Liver (tissue), 9 donors: ENCODE measurements around the gene IGF2BP2. TPM values are rescaled to one million over a fixed set of nuclear protein-coding genes. Genes with fewer than 3 reads are reported as not detected.

Experiments
- DNase-seq: peaks from one replicate; pipeline ENCODE4 v3.0.0-alpha.2; 2017; ENCODE audit warnings: low spot score
- H3K27ac ChIP-seq, 2 donors: one replicate each; pipeline ENCODE4 v1.7.0; 2013; ENCODE audit warnings: inconsistent platforms in 2 of 2, low read length in 2 of 2, control low read depth in 1 of 2, low read depth in 1 of 2, mild to moderate bottlenecking in 1 of 2
- H3K27me3 ChIP-seq, 4 donors: one replicate each; pipeline versions ENCODE4 v1.6.1 to v1.7.0; 2013; ENCODE audit warnings: low read length in 3 of 4, inconsistent platforms in 1 of 4, mild to moderate bottlenecking in 1 of 4, moderate library complexity in 1 of 4; ENCODE audit not compliant: control insufficient read depth in 4 of 4, insufficient read depth in 4 of 4
- H3K36me3 ChIP-seq, 4 donors: one replicate each; pipeline versions ENCODE4 v1.6.1 to v1.7.0; 2013; ENCODE audit warnings: low read length in 3 of 4, mild to moderate bottlenecking in 3 of 4, low read depth in 1 of 4, moderate library complexity in 1 of 4; ENCODE audit not compliant: control insufficient read depth in 4 of 4, insufficient read depth in 3 of 4
- H3K4me1 ChIP-seq, 4 donors: one replicate each; pipeline versions ENCODE4 v1.6.1 to v1.7.0; 2013; ENCODE audit warnings: low read length in 3 of 4, mild to moderate bottlenecking in 3 of 4, moderate library complexity in 1 of 4; ENCODE audit not compliant: control insufficient read depth in 4 of 4, insufficient read depth in 4 of 4
- H3K4me3 ChIP-seq, 3 donors: one replicate each; pipeline versions ENCODE4 v1.6.1 to v1.7.0; 2013; ENCODE audit warnings: low read length in 3 of 3, control low read depth in 1 of 3, low read depth in 1 of 3, mild to moderate bottlenecking in 1 of 3
- H3K9ac ChIP-seq, 2 donors: one replicate each; pipeline ENCODE4 v1.7.0; 2013; ENCODE audit warnings: low read length in 2 of 2, mild to moderate bottlenecking in 2 of 2, moderate library complexity in 2 of 2, control low read depth in 1 of 2, low read depth in 1 of 2
- H3K9me3 ChIP-seq, 4 donors: one replicate each; pipeline versions ENCODE4 v1.6.1 to v1.7.0; 2013; ENCODE audit warnings: low read length in 3 of 4; ENCODE audit not compliant: control insufficient read depth in 4 of 4
- ATF3 ChIP-seq: IDR thresholded peaks from 2 replicates; pipeline ENCODE4 v1.6.1; 2016; ENCODE audit warnings: antibody characterized with exemption
- CTCF ChIP-seq: fragments of 150-350 bp; IDR thresholded peaks from 2 replicates; pipeline ENCODE4 v1.5.1; 2017; ENCODE audit warnings: improper control_type of control experiment, low read depth, low read length; ENCODE audit not compliant: missing input control
- EGR1 ChIP-seq, 2 donors: IDR thresholded peaks; 2 replicates each; pipeline ENCODE4 v1.6.1; 2016 to 2018; ENCODE audit warnings: antibody characterized with exemption in 2 of 2, low read depth in 2 of 2
- FOXA1 ChIP-seq: IDR thresholded peaks from 2 replicates; pipeline ENCODE4 v1.6.1; 2016; ENCODE audit warnings: antibody characterized with exemption
- GABPA ChIP-seq, 2 donors: IDR thresholded peaks in 1 of 2; conservative IDR thresholded peaks in 1 of 2; 2 replicates each; pipeline ENCODE4 v1.6.1; 2016; ENCODE audit warnings: antibody characterized with exemption in 2 of 2, mild to moderate bottlenecking in 1 of 2, moderate library complexity in 1 of 2
- HNF4A ChIP-seq, 2 donors: conservative IDR thresholded peaks; 2 replicates each; pipeline ENCODE4 v1.6.1; 2016; ENCODE audit warnings: antibody characterized with exemption in 2 of 2, mild to moderate bottlenecking in 2 of 2
- HNF4G ChIP-seq: IDR thresholded peaks from 2 replicates; pipeline ENCODE4 v1.6.1; 2016; ENCODE audit warnings: antibody characterized with exemption
- JUND ChIP-seq, 2 donors: IDR thresholded peaks; 2 replicates each; pipeline ENCODE4 v1.6.1; 2016; ENCODE audit warnings: antibody characterized with exemption in 2 of 2
- MAX ChIP-seq: IDR thresholded peaks from 2 replicates; pipeline ENCODE4 v1.6.1; 2016; ENCODE audit warnings: antibody characterized with exemption
- NR2F2 ChIP-seq: IDR thresholded peaks from 2 replicates; pipeline ENCODE4 v1.6.1; 2016; ENCODE audit warnings: antibody characterized with exemption
- RAD21 ChIP-seq, 2 donors: IDR thresholded peaks; 2 replicates each; pipeline ENCODE4 v1.6.1; 2016; ENCODE audit warnings: antibody characterized with exemption in 2 of 2, mild to moderate bottlenecking in 2 of 2
- REST ChIP-seq: IDR thresholded peaks from 2 replicates; pipeline ENCODE4 v1.6.1; 2016; ENCODE audit warnings: antibody characterized with exemption, mild to moderate bottlenecking
- RXRA ChIP-seq, 2 donors: IDR thresholded peaks; 2 replicates each; pipeline ENCODE4 v1.6.1; 2017 to 2018; ENCODE audit warnings: antibody characterized with exemption in 2 of 2, mild to moderate bottlenecking in 1 of 2
- SP1 ChIP-seq: IDR thresholded peaks from 2 replicates; pipeline ENCODE4 v1.6.1; 2018; ENCODE audit warnings: antibody characterized with exemption, mild to moderate bottlenecking
- TAF1 ChIP-seq: conservative IDR thresholded peaks from 2 replicates; pipeline ENCODE4 v1.6.1; 2016; ENCODE audit warnings: antibody characterized with exemption, mild to moderate bottlenecking
- YY1 ChIP-seq: IDR thresholded peaks from 2 replicates; pipeline ENCODE4 v1.6.1; 2016; ENCODE audit warnings: antibody characterized with exemption, mild to moderate bottlenecking
- ZBTB33 ChIP-seq: IDR thresholded peaks from 2 replicates; pipeline ENCODE4 v1.6.1; 2016; ENCODE audit warnings: antibody characterized with exemption
- WGBS: extraction: QIAGEN DNeasy Blood & Tissue Kit; methylation state at CpG from one replicate; pipeline ENCODE4 v1.1.7; 2013; 5-methylcytosine and 5-hydroxymethylcytosine counted together
- polyA plus RNA-seq, 2 donors: library from polyadenylated mRNA; stranded (reverse) in 1 of 2; unstranded in 1 of 2; fragments of 200-250 nt in 1 of 2; fragments of >200 nt in 1 of 2; fragmentation: Nextera tagmentation in 1 of 2; extraction: Ambion mirVana in 1 of 2; gene quantifications; one replicate each; pipeline versions ENCODE4 v1.2.1 to v1.2.3, GENCODE V29; 2013 to 2015
- total RNA-seq, 2 donors: library from RNA; depleted of rRNA; stranded (reverse); fragments of >200 nt; gene quantifications; one replicate each; pipeline ENCODE4 v1.2.3, GENCODE V29; 2014
- donor health status: healthy.
- donor health status: healthy.
- donor health status: healthy.
- donor health status: healthy.
- donor health status: healthy.

IGF2BP2 gene
- total and polyA plus RNA-seq, 4 donors: 0.67 to 35.0 (median 1.7) TPM

- 56% methylated on average over 4 of the region's 4 CpGs for WGBS
- Histone ChIP-seq H3K9ac (no peak overlapping the region), H3K4me1 (peaks cover 0 to 6% (median 0%) of the 10 kb centered on the region in 4 donors), H3K36me3 (no peaks in the 10 kb centered on the region), H3K27me3 (no peaks in the 10 kb centered on the region), H3K9me3 (no peaks in the 10 kb centered on the region), H3K27ac (no peak overlapping the region), H3K4me3 (no peak overlapping the region)
- DNase-seq: no peak
- TF ChIP-seq EGR1 (IDR thresholded peaks at IDR 0.05; ENCODE audit: low read depth in 2 of 2) (no peak), RAD21 (IDR thresholded peaks at IDR 0.05) (no peak), MAX (no peak), JUND (IDR thresholded peaks at IDR 0.05) (no peak), CTCF (no peak), HNF4G (no peak), ZBTB33 (no peak), YY1 (no peak), NR2F2 (no peak), RXRA (IDR thresholded peaks at IDR 0.05) (no peak), HNF4A (conservative IDR thresholded peaks at IDR 0.05) (no peak), TAF1 (no peak), SP1 (no peak), FOXA1 (no peak), REST (no peak), GABPA (IDR thresholded peaks at IDR 0.05 in 1 of 2, conservative IDR thresholded peaks at IDR 0.05 in 1 of 2) (no peak)
These were observed 90.1 kb downstream of the IGF2BP2 start for GRCh38 chr3:185734725-185735096.

GRCh38 chr3:185733980-185734724 is 90.7 kb downstream of the IGF2BP2 start:
- peaks cover 0 to 6% (median 0%) of the 10 kb centered on the region in 4 donors for H3K4me1 ChIP-seq
- no peaks in the 10 kb centered on the region for H3K27me3 ChIP-seq
- no peaks in the 10 kb centered on the region for H3K36me3 ChIP-seq
- 68% methylated on average over 10 of the region's 10 CpGs for WGBS
- no peak overlapping the region for H3K27ac ChIP-seq
- DNase-seq: no peak
- no peak overlapping the region for H3K4me3 ChIP-seq
- peak; percentile 43 for TF ChIP-seq CTCF
- TF ChIP-seq ATF3: no peak
- peak; percentile 73 to 82 for TF ChIP-seq RAD21 (IDR thresholded peaks at IDR 0.05)
- H3K9ac ChIP-seq: no peak overlapping the region
- H3K9me3 ChIP-seq: no peaks in the 10 kb centered on the region
